ENCODE measurements around the gene GRB10. TPM values are rescaled to one million over a fixed set of nuclear protein-coding genes. Genes with fewer than 3 reads are reported as not detected.

Gene GRB10
- total and polyA plus RNA-seq, 2 donors (not counting 3 experiments of a cell fraction or from before 2014, with no cell fraction given), result 43.7 to 240 TPM

DNA sequence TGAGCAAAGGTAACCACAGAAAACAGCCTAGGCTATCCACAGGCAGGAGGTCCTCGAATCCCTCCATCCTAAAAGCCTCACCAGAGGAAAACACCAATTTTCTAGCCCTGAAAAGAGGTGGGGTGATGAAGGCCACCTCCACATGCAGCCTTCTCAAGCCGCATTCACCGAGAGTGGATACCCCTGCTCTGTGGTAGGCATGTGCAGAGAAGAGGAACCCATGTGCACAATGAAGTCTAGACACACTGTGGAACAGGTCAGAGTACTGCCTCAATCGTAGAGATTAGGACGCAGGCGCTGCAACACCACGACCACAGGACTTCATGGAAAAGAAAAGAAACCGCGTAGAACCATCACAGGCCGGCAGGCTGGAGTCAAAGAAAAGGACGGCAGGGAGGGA is 38.8 kb downstream of the GRB10 start:
- peaks cover 98% of the 10 kb centered on the region for H3K79me2 ChIP-seq (ENCODE audit: control insufficient read depth, insufficient read depth, low read length)
- POLR2A ChIA-PET, result no interaction called here
- intact Hi-C loops (cut with micrococcal nuclease) (no loop called here), dilution Hi-C loops (cut with MboI; ENCODE audit: extremely low pct_ligation_motif_present, low sequenced_read_pairs) (no loop called here)
- CTCF ChIA-PET, result interaction anchor here (1.0 kb wide), 1 partner anchor 397 kb away, joined by 3 read pairs; no protein-coding TSS in a partner anchor
- H3K4me3 ChIP-seq (replicated peaks in 1 of 3; ENCODE audit: insufficient read depth in 1 of 3, low read depth in 1 of 3, low read length in 3 of 3), result no peak overlapping the region
- no peak for TF ChIP-seq MYC (IDR thresholded peaks at IDR 0.05; ENCODE audit: low read depth, low read length)
- no peak for TF ChIP-seq GATA2 (IDR thresholded peaks at IDR 0.05; ENCODE audit: insufficient read depth, insufficient read length, low read depth, low read length)
- TF ChIP-seq MAX (IDR thresholded peaks at IDR 0.05; ENCODE audit: insufficient read depth, insufficient read length), result no peak
- no peak for TF ChIP-seq CTCF (IDR thresholded peaks at IDR 0.05; ENCODE audit: extremely low read depth in 1 of 2, insufficient read depth in 1 of 2, low read depth in 1 of 2, low read length in 2 of 2)
- TF ChIP-seq FOS (IDR thresholded peaks at IDR 0.05; ENCODE audit: borderline replicate concordance, insufficient read depth, low read length), result no peak
- TF ChIP-seq EZH2 (IDR thresholded peaks at IDR 0.05; ENCODE audit: borderline replicate concordance, low read depth, low read length, severe bottlenecking), result no peak
- no peak for TF ChIP-seq POLR2A (IDR thresholded peaks at IDR 0.05; ENCODE audit: low read depth, low read length)
- peaks cover 0 to 9% of the 10 kb centered on the region in 2 experiments for H3K36me3 ChIP-seq (ENCODE audit: control insufficient read depth in 2 of 2, extremely low read depth in 1 of 2, insufficient read depth in 2 of 2, low read length in 2 of 2)
- H3K9ac ChIP-seq (replicated peaks; ENCODE audit: extremely low read depth, insufficient read depth, low read length), result no peak overlapping the region
- no peak overlapping the region for H3K4me2 ChIP-seq (ENCODE audit: insufficient read depth, low read length)
- no peaks in the 10 kb centered on the region for H3K9me1 ChIP-seq (replicated peaks; ENCODE audit: control insufficient read depth, extremely low read depth, insufficient read depth, low read length)
- peaks cover 25% of the 10 kb centered on the region for H3K4me1 ChIP-seq (ENCODE audit: control insufficient read depth, extremely low read depth, insufficient read depth, low read length)
- no peak overlapping the region for H2AFZ ChIP-seq (ENCODE audit: low read depth, low read length)
- peaks cover 15% of the 10 kb centered on the region for H4K20me1 ChIP-seq (replicated peaks; ENCODE audit: control insufficient read depth, extremely low read depth, insufficient read depth, low read length)
- no peak overlapping the region for H3K27ac ChIP-seq (ENCODE audit: insufficient read depth, low read depth, low read length)
- DNase-seq (ENCODE audit: low read depth, low spot score) (no peak), FAIRE-seq (no peak)
- BruUV-seq (replicated peaks), result no TSS peak
- no peaks in the 10 kb centered on the region for H3K27me3 ChIP-seq (ENCODE audit: control insufficient read depth in 2 of 2, insufficient read depth in 2 of 2, low read length in 2 of 2)
- no peaks in the 10 kb centered on the region for H3K9me3 ChIP-seq (replicated peaks; ENCODE audit: control insufficient read depth, insufficient read depth, low read length)

Measured in endothelial cell of umbilical vein (primary cell).